Nephron progenitor cell (in vitro differentiated cells): ENCODE data around the gene TBX3.

Source experiments
- DNase-seq: peaks from one replicate; pipeline ENCODE4 v3.0.0; 2021
- H3K27ac Mint-ChIP-seq: 2 replicates; pipeline ENCODE4 v1.8.0; 2021; ENCODE audit warnings: mild to moderate bottlenecking, moderate library complexity, mixed read lengths
- H3K27me3 Mint-ChIP-seq: 2 replicates; pipeline ENCODE4 v1.8.0; 2021; ENCODE audit warnings: mild to moderate bottlenecking, low read depth, mixed read lengths; ENCODE audit not compliant: poor library complexity
- H3K36me3 Mint-ChIP-seq: 2 replicates; pipeline ENCODE4 v1.8.0; 2021; ENCODE audit warnings: low read depth, mixed read lengths
- H3K4me1 Mint-ChIP-seq: 2 replicates; pipeline ENCODE4 v1.8.0; 2021; ENCODE audit warnings: mixed read lengths
- H3K4me3 Mint-ChIP-seq: 2 replicates; pipeline ENCODE4 v1.8.0; 2021; ENCODE audit warnings: mild to moderate bottlenecking, moderate library complexity, mixed read lengths
- H3K9me3 Mint-ChIP-seq: 2 replicates; pipeline ENCODE4 v1.8.0; 2021; ENCODE audit warnings: mild to moderate bottlenecking, moderate library complexity, mixed read lengths
- TF ChIP-seq, protein P1 (sequence below): fragments of 200-600 bp; sonication (generic); IDR thresholded peaks from 2 replicates; pipeline ENCODE4 v1.5.0; 2021; ENCODE audit warnings: antibody characterized with exemption

The TBX3 gene

DNA sequence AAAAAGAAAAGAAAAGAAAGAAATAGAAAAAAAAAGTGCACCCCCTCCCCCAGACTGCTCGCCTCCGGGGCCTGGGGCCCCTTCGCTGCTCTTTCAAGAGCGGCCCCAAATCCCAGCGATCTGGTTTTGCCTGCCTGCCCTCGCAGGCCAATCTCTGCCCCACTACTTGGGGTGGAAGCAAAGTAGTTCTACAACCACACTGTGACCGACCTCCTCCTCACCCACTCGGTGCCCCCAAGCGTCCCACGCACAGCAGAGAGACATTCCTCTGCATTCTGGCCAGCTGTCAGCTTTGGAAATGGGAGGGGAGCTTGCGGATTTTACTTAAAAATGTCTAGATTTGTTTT, 2.4 kb upstream of the TBX3 start:
- peaks cover 59% of the 10 kb centered on the region for H3K27me3 Mint-ChIP-seq
- TF ChIP-seq, protein P1, sequence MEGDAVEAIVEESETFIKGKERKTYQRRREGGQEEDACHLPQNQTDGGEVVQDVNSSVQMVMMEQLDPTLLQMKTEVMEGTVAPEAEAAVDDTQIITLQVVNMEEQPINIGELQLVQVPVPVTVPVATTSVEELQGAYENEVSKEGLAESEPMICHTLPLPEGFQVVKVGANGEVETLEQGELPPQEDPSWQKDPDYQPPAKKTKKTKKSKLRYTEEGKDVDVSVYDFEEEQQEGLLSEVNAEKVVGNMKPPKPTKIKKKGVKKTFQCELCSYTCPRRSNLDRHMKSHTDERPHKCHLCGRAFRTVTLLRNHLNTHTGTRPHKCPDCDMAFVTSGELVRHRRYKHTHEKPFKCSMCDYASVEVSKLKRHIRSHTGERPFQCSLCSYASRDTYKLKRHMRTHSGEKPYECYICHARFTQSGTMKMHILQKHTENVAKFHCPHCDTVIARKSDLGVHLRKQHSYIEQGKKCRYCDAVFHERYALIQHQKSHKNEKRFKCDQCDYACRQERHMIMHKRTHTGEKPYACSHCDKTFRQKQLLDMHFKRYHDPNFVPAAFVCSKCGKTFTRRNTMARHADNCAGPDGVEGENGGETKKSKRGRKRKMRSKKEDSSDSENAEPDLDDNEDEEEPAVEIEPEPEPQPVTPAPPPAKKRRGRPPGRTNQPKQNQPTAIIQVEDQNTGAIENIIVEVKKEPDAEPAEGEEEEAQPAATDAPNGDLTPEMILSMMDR: no peak
- no peaks in the 10 kb centered on the region for H3K9me3 Mint-ChIP-seq
- no peak for DNase-seq
- peaks cover 77% of the 10 kb centered on the region for H3K4me1 Mint-ChIP-seq
- H3K4me3 Mint-ChIP-seq: peak overlapping the region; percentile 83
- no peak overlapping the region for H3K27ac Mint-ChIP-seq
- H3K36me3 Mint-ChIP-seq: no peaks in the 10 kb centered on the region

DNA sequence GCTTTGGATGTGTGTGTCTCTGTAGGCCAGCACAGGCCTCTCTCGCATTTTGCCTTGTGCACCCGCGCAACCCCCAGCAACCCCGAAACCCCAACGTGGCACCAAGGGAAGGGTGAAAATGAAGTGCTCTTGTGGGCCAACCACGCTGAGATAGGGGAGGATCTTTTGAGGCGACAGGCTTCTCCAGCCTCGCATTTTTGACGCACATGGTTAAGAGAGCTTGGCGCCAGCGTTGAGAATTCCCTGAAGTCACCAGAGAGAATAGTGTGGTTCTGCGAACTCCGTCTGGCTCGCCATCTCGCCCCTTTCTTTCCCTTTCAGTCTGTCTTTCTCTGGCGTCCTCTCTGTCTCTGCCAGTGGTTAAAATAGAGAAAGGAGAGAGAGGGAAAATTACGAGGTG, 1.9 kb upstream of the TBX3 start:
- Mint-ChIP-seq H3K27ac (no peak overlapping the region), H3K36me3 (no peaks in the 10 kb centered on the region), H3K9me3 (no peaks in the 10 kb centered on the region), H3K4me3 (peak overlapping the region; percentile 83), H3K27me3 (peaks cover 55% of the 10 kb centered on the region), H3K4me1 (peaks cover 77% of the 10 kb centered on the region)
- no peak for DNase-seq
- TF ChIP-seq, protein P1: no peak

DNA sequence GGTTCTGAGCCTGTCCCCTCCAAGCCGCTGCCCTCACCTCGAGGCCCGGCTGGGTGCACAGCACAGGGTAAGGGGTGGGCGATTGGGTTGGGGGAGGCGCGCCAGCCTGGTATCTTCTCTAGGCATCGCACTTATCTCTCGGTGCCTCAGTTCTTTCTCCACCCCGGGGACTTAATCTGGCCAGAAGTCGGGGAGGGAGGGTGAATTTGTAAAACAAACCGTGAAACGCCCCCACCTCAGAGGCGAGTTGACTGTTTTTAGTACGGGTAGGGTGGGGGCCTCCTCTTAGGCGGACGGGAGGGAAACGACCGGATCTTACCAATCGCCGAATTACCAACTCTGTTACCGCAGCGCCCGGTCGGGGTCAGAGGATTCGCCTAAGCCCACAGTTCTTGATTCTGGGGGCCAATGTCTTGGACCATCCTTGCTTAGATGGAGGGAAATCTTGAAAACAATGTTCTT, 1.4 kb upstream of the TBX3 start:
- TF ChIP-seq, protein P1: no peak
- H3K4me1 Mint-ChIP-seq: peaks cover 77% of the 10 kb centered on the region
- H3K4me3 Mint-ChIP-seq: peak overlapping the region; percentile 83
- no peak overlapping the region for H3K27ac Mint-ChIP-seq
- H3K36me3 Mint-ChIP-seq: no peaks in the 10 kb centered on the region
- H3K9me3 Mint-ChIP-seq: no peaks in the 10 kb centered on the region
- no peak for DNase-seq
- peaks cover 54% of the 10 kb centered on the region for H3K27me3 Mint-ChIP-seq

DNA sequence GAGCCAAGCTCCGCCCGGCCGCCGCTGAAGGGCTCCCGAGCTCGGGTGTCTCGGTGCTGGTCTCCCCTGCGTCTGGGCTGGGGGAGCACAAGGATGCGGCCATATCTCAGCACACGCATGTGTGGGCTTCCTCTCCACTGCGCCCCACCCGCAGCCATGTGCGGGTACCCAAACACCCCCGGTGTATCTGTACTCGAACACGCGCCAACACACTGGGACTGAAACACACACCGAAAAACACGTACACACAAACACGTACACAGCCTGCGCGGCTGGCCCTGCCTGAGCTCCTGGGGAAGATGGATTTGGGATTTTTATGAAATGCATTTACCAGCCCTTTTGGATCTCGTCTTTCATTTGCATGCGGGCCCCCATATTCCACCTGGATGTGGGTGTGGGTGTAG, 897 bp upstream of the TBX3 start:
- H3K9me3 Mint-ChIP-seq: no peaks in the 10 kb centered on the region
- no peak overlapping the region for H3K27ac Mint-ChIP-seq
- TF ChIP-seq, protein P1: no peak
- DNase-seq: no peak
- peaks cover 77% of the 10 kb centered on the region for H3K4me1 Mint-ChIP-seq
- peak overlapping the region; percentile 83 for H3K4me3 Mint-ChIP-seq
- H3K36me3 Mint-ChIP-seq: peaks cover under 1% of the 10 kb centered on the region
- H3K27me3 Mint-ChIP-seq: peaks cover 51% of the 10 kb centered on the region

DNA sequence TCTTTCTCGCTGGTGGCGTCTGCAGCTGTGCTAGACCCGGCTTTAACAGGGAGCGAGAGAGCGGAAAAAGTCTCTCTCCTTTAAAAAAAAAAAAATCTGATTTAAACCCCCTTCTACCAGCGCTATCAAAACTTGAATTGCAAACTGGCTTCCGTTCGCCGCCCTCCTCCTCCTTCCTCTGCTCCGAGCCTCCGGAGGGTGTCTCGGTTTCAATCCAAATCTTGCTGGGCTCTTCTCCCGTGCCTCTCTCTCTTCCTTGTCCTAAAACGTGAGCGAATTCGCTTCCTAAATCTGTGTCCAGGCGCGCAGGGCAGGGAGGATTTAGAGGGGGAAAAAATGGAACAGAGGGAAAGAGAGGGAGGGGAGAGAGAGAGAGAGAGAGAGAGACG, 272 bp downstream of the TBX3 start:
- peak overlapping the region; percentile 98 for H3K4me3 Mint-ChIP-seq
- peak; percentile 45 for DNase-seq
- peak overlapping the region; percentile 97 for H3K27ac Mint-ChIP-seq
- peaks cover 78% of the 10 kb centered on the region for H3K4me1 Mint-ChIP-seq
- TF ChIP-seq, protein P1: no peak
- H3K9me3 Mint-ChIP-seq: no peaks in the 10 kb centered on the region
- peaks cover 50% of the 10 kb centered on the region for H3K27me3 Mint-ChIP-seq
- peaks cover 12% of the 10 kb centered on the region for H3K36me3 Mint-ChIP-seq
